GM12878 (cell line): ENCODE measurements around the gene CCDC136. TPM values are rescaled to one million over a fixed set of nuclear protein-coding genes. Genes with fewer than 3 reads are reported as not detected.

Source experiments
- ATAC-seq: fragments of 200-7000 bp; cut with Tn5 transposase; 3 replicates; pipeline ENCODE4 v1.9.1; 2020; ENCODE audit warnings: mild to moderate bottlenecking, moderate library complexity
- BruUV-seq: library from RNA; stranded (reverse); fragments of 400-500 nt; replicated peaks from 2 replicates; lab custom pipeline; 2021; lab: Mats Ljungman, UMichigan
- CTCF ChIA-PET: fragments of 300-600 bp; sonication (Branson Sonifier 250); formaldehyde crosslinking; extraction: SDS; loops from one replicate; lab custom pipeline; 2021; ENCODE audit warnings: inconsistent platforms; lab: Yijun Ruan, JAX
- POLR2A ChIA-PET: fragments of 350-600 bp; formaldehyde crosslinking; extraction: SDS; loops from one replicate; lab custom pipeline; 2021; ENCODE audit warnings: inconsistent platforms; lab: Charles Lee
- RAD21 ChIA-PET: fragments of 300-600 bp; sonication (Branson Sonifier 250); formaldehyde crosslinking; loops from one replicate; lab custom pipeline; 2023; ENCODE audit warnings: antibody characterized with exemption; ENCODE audit not compliant: unreplicated experiment; lab: Charles Lee
- SMC1A ChIA-PET: fragments of 300-600 bp; sonication (Branson Sonifier 250); formaldehyde crosslinking; loops from one replicate; lab custom pipeline; 2023; ENCODE audit not compliant: unreplicated experiment, uncharacterized antibody; lab: Charles Lee
- DNase-seq: peaks from one replicate; pipeline ENCODE4 v3.0.0-alpha.2; 2011; ENCODE audit warnings: low read depth, low spot score
- FAIRE-seq: peaks from 3 replicates; lab custom pipeline; 2011; peaks lifted over from hg19 to GRCh38; lab: Jason Lieb, UNC
- H2AFZ ChIP-seq: 2 replicates; pipeline ENCODE4 v1.6.0; 2011; ENCODE audit warnings: low read depth, low read length, control low read depth; ENCODE audit not compliant: control insufficient read depth
- H3K27ac ChIP-seq: 2 replicates; pipeline ENCODE4 v1.5.1; 2011; ENCODE audit warnings: control low read depth; ENCODE audit not compliant: control insufficient read depth, insufficient read depth
- H3K27me3 ChIP-seq, 2 experiments: replicated peaks in 1 of 2; 2 replicates each; pipeline versions ENCODE4 v1.6.0 to v1.6.1; 2011; ENCODE audit warnings: low read length in 1 of 2; ENCODE audit not compliant: control insufficient read depth in 2 of 2, insufficient read depth in 2 of 2
- H3K36me3 ChIP-seq, 2 experiments: 2 replicates each; pipeline ENCODE4 v1.5.1; 2011; ENCODE audit warnings: low read length in 1 of 2; ENCODE audit not compliant: control insufficient read depth in 2 of 2, insufficient read depth in 2 of 2
- H3K4me1 ChIP-seq: 2 replicates; pipeline ENCODE4 v1.6.1; 2011; ENCODE audit warnings: mild to moderate bottlenecking, low read length, moderate library complexity, mixed read lengths; ENCODE audit not compliant: control insufficient read depth, insufficient read depth
- H3K4me2 ChIP-seq: 2 replicates; pipeline ENCODE4 v1.6.0; 2011; ENCODE audit warnings: control low read depth; ENCODE audit not compliant: control insufficient read depth, insufficient read depth
- H3K4me3 ChIP-seq: fragments of 200-600 bp; sonication (generic); 2 replicates; pipeline ENCODE4 v1.5.1; 2016
- H3K79me2 ChIP-seq: 2 replicates; pipeline ENCODE4 v1.6.0; 2011; ENCODE audit warnings: low read length; ENCODE audit not compliant: control insufficient read depth, insufficient read depth
- H3K9ac ChIP-seq: 2 replicates; pipeline ENCODE4 v1.8.0; 2011; ENCODE audit warnings: low read length, control low read depth, mixed read lengths; ENCODE audit not compliant: control insufficient read depth, insufficient read depth
- H3K9me3 ChIP-seq: replicated peaks from 3 replicates; pipeline ENCODE4 v1.5.1; 2011; ENCODE audit warnings: mild to moderate bottlenecking, low read length; ENCODE audit not compliant: control insufficient read depth, insufficient read depth
- H4K20me1 ChIP-seq: 2 replicates; pipeline ENCODE4 v1.6.0; 2011; ENCODE audit not compliant: control insufficient read depth, insufficient read depth
- BHLHE40 ChIP-seq, 2 experiments: fragments of 450-650 bp in 1 of 2; IDR thresholded peaks; 2 replicates each; pipeline ENCODE4 v1.6.1; 2011 to 2017; ENCODE audit warnings: low read depth in 2 of 2, borderline replicate concordance in 1 of 2, improper control_type of control experiment in 1 of 2, low read length in 1 of 2, mild to moderate bottlenecking in 1 of 2
- CEBPZ ChIP-seq: fragments of 150-350 bp; IDR thresholded peaks from 2 replicates; pipeline ENCODE4 v1.6.1; 2016; ENCODE audit warnings: low read depth, low read length
- CHD1 ChIP-seq: IDR thresholded peaks from 2 replicates; pipeline ENCODE4 v1.6.1; 2012; ENCODE audit warnings: low read depth, low read length, improper control_type of control experiment
- EED ChIP-seq: sonication (generic); IDR thresholded peaks from 2 replicates; pipeline ENCODE4 v1.6.1; 2016; ENCODE audit warnings: antibody characterized with exemption, low read depth
- ETV6 ChIP-seq, 2 experiments: fragments of 450-650 bp in 1 of 2; IDR thresholded peaks in 1 of 2; conservative IDR thresholded peaks in 1 of 2; 2 replicates each; pipeline ENCODE4 v1.6.1; 2014; ENCODE audit warnings: antibody characterized with exemption in 1 of 2, borderline replicate concordance in 1 of 2, low read depth in 1 of 2, mild to moderate bottlenecking in 1 of 2, moderate library complexity in 1 of 2
- KLF5 ChIP-seq: fragments of 450-650 bp; IDR thresholded peaks from 2 replicates; pipeline ENCODE4 v1.6.1; 2014; ENCODE audit warnings: mild to moderate bottlenecking; ENCODE audit not compliant: partially characterized antibody
- LARP7 ChIP-seq: fragments of 450-650 bp; IDR thresholded peaks from 2 replicates; pipeline ENCODE4 v1.6.1; 2017; ENCODE audit warnings: mild to moderate bottlenecking
- MYC ChIP-seq: IDR thresholded peaks from 2 replicates; pipeline ENCODE4 v1.6.1; 2011; ENCODE audit warnings: mild to moderate bottlenecking, low read length, moderate library complexity, inconsistent platforms; ENCODE audit not compliant: insufficient read depth, insufficient replicate concordance, insufficient read length, severe bottlenecking
- POLR2A ChIP-seq: IDR thresholded peaks from 2 replicates; pipeline ENCODE4 v1.6.1; 2011; ENCODE audit warnings: low read depth, mild to moderate bottlenecking, low read length
- RELB ChIP-seq: fragments of 450-650 bp; IDR thresholded peaks from 2 replicates; pipeline ENCODE4 v1.6.1; 2017; ENCODE audit warnings: low read depth, mild to moderate bottlenecking, moderate library complexity
- SUZ12 ChIP-seq: fragments of 200-600 bp; sonication (generic); IDR thresholded peaks from one replicate; pipeline ENCODE4 v1.6.1; 2018; ENCODE audit warnings: antibody characterized with exemption, mild to moderate bottlenecking; ENCODE audit not compliant: unreplicated experiment
- ZNF217 ChIP-seq: fragments of 450-650 bp; IDR thresholded peaks from 2 replicates; pipeline ENCODE4 v1.6.1; 2017; ENCODE audit warnings: antibody characterized with exemption, mild to moderate bottlenecking
- WGBS: methylation state at CpG from one replicate; pipeline ENCODE4 v1.1.6; 2016; ENCODE audit warnings: low lambda C conversion rate; ENCODE audit not compliant: insufficient replicate concordance, insufficient coverage; ENCODE audit errors: missing lambda C conversion rate; 5-methylcytosine and 5-hydroxymethylcytosine counted together
- in situ Hi-C: fragments of 300-500 bp; cut with MboI; formaldehyde crosslinking; loops from 9 replicates; pipeline ENCODE4 v1.14.3; 2018; ENCODE audit warnings: mixed read lengths
- intact Hi-C: fragments of 100-400 bp; cut with micrococcal nuclease; formaldehyde crosslinking; loops from one replicate; pipeline ENCODE4 v1.14.2; 2022; ENCODE audit not compliant: unreplicated experiment
- polyA plus RNA-seq, 11 experiments: library from polyadenylated mRNA; depleted of rRNA in 4 of 11; unstranded in 6 of 11; stranded (reverse) in 5 of 11; fragments of >200 nt; fragmentation: Nextera tagmentation in 4 of 11; fragmentation: Illumina TruSeq in 1 of 11; extraction: Ambion mirVana in 4 of 11; extraction: Trizol in 1 of 11; gene quantifications; 1 replicate in 1 of 11; 2 replicates in 10 of 11; pipeline versions ENCODE4 v1.2.1 to v1.2.3, GENCODE V29; 2011 to 2016; ENCODE audit warnings: inconsistent platforms in 2 of 11, missing spikeins in 2 of 11, low read depth in 1 of 11
- total RNA-seq, 4 experiments: library from RNA; depleted of rRNA in 3 of 4; stranded (reverse); fragments of >200 nt in 3 of 4; fragmentation: Illumina TruSeq in 1 of 4; extraction: Trizol in 1 of 4; gene quantifications; 2 replicates each; pipeline versions ENCODE4 v1.2.1 to v1.2.3, GENCODE V29; 2013 to 2021
- TF ChIP-seq, protein P1 (sequence below): IDR thresholded peaks from 2 replicates; pipeline ENCODE4 v1.6.1; 2012; ENCODE audit warnings: low read depth, low read length, improper control_type of control experiment
- TF ChIP-seq, protein P2 (sequence below): fragments of 450-650 bp; formaldehyde crosslinking; IDR thresholded peaks from 2 replicates; pipeline ENCODE4 v1.4.0; 2020; ENCODE audit warnings: mild to moderate bottlenecking, moderate library complexity

CCDC136 gene
- total and polyA plus RNA-seq, 10 of the 15 experiments (the other 5 are each of a cell fraction or from before 2014, with no cell fraction given): 0.32 to 4.8 (median 1.5) TPM

- RAD21 ChIA-PET: no interaction called here
- FAIRE-seq (no peak), ATAC-seq (no peak), DNase-seq (no peak)
- H3K4me1 ChIP-seq: no peaks in the 10 kb centered on the region
- no peak overlapping the region for H3K27ac ChIP-seq
- no peaks in the 10 kb centered on the region for H3K9me3 ChIP-seq
- SMC1A ChIA-PET: no interaction called here
- H2AFZ ChIP-seq: no peak overlapping the region
- H4K20me1 ChIP-seq: peaks cover 2% of the 10 kb centered on the region; the same call in 1 of the 2 replicates
- no peaks in the 10 kb centered on the region for H3K27me3 ChIP-seq
- TF ChIP-seq EED: no peak
- TF ChIP-seq LARP7: no peak
- TF ChIP-seq RELB: no peak
- no peak for TF ChIP-seq CEBPZ
- no peak for TF ChIP-seq BHLHE40 (IDR thresholded peaks at IDR 0.05; ENCODE audit: borderline replicate concordance in 1 of 2, low read depth in 2 of 2, low read length in 1 of 2)
- no peak for TF ChIP-seq ZNF217
- TF ChIP-seq, protein P1, sequence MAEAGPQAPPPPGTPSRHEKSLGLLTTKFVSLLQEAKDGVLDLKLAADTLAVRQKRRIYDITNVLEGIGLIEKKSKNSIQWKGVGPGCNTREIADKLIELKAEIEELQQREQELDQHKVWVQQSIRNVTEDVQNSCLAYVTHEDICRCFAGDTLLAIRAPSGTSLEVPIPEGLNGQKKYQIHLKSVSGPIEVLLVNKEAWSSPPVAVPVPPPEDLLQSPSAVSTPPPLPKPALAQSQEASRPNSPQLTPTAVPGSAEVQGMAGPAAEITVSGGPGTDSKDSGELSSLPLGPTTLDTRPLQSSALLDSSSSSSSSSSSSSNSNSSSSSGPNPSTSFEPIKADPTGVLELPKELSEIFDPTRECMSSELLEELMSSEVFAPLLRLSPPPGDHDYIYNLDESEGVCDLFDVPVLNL: no peak
- no peak for TF ChIP-seq MYC
- no peak for TF ChIP-seq ETV6 (conservative IDR thresholded peaks at IDR 0.05 in 1 of 2, IDR thresholded peaks at IDR 0.05 in 1 of 2; ENCODE audit: borderline replicate concordance in 1 of 2, low read depth in 1 of 2)
- TF ChIP-seq SUZ12: no peak
- TF ChIP-seq, protein P2, sequence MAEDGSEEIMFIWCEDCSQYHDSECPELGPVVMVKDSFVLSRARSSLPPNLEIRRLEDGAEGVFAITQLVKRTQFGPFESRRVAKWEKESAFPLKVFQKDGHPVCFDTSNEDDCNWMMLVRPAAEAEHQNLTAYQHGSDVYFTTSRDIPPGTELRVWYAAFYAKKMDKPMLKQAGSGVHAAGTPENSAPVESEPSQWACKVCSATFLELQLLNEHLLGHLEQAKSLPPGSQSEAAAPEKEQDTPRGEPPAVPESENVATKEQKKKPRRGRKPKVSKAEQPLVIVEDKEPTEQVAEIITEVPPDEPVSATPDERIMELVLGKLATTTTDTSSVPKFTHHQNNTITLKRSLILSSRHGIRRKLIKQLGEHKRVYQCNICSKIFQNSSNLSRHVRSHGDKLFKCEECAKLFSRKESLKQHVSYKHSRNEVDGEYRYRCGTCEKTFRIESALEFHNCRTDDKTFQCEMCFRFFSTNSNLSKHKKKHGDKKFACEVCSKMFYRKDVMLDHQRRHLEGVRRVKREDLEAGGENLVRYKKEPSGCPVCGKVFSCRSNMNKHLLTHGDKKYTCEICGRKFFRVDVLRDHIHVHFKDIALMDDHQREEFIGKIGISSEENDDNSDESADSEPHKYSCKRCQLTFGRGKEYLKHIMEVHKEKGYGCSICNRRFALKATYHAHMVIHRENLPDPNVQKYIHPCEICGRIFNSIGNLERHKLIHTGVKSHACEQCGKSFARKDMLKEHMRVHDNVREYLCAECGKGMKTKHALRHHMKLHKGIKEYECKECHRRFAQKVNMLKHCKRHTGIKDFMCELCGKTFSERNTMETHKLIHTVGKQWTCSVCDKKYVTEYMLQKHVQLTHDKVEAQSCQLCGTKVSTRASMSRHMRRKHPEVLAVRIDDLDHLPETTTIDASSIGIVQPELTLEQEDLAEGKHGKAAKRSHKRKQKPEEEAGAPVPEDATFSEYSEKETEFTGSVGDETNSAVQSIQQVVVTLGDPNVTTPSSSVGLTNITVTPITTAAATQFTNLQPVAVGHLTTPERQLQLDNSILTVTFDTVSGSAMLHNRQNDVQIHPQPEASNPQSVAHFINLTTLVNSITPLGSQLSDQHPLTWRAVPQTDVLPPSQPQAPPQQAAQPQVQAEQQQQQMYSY (CRISPR knock-in tag): no peak
- TF ChIP-seq CHD1: no peak
- TF ChIP-seq KLF5: no peak
- TF ChIP-seq POLR2A: no peak
- BruUV-seq: no TSS peak
- WGBS: 33% methylated on average over 1 of the region's 1 CpG
- intact Hi-C loops: no loop called here
- H3K9ac ChIP-seq: no peak overlapping the region
- no peak overlapping the region for H3K4me2 ChIP-seq
- peaks cover 2 to 19% of the 10 kb centered on the region in 2 experiments; a peak in 3 of 4 replicates for H3K36me3 ChIP-seq
- H3K4me3 ChIP-seq: no peak overlapping the region
- peaks cover 13% of the 10 kb centered on the region for H3K79me2 ChIP-seq
- CTCF ChIA-PET: no interaction called here
- POLR2A ChIA-PET: interaction anchor here (1.5 kb wide), 1 partner anchor 9 kb away, joined by 5 read pairs; no protein-coding TSS in a partner anchor
- in situ Hi-C loops: no loop called here
Observed at GRCh38 chr7:128752251-128752650, 39.5 kb upstream of the CCDC136 start.
